Adipose tissue (tissue), 3 donors: ENCODE results near the gene ITGB6. TPM values are rescaled to one million over a fixed set of nuclear protein-coding genes. Genes with fewer than 3 reads are reported as not detected.
"Not testable (repeated sequence)": the region's sequence is repeated elsewhere in the genome, so short reads cannot be mapped to it uniquely, and the experiment has no call there.

ENCODE experiments used
- H3K27ac ChIP-seq: one replicate; pipeline ENCODE4 v1.5.1; 2013; ENCODE audit warnings: low read depth, low read length
- WGBS, 3 donors: extraction: QIAGEN DNeasy Blood & Tissue Kit; methylation state at CpG; one replicate each; pipeline ENCODE4 v1.1.7; 2013; 5-methylcytosine and 5-hydroxymethylcytosine counted together
- polyA plus RNA-seq, 3 donors: library from polyadenylated mRNA; stranded (reverse); fragments of 200-250 nt; gene quantifications; one replicate each; pipeline ENCODE4 v1.2.3, GENCODE V29; 2013
- donor health status: healthy with polysubstance abuse.
- donor health status: Bipolar disorder and iron deficiency.
- donor health status: healthy.

ITGB6 gene
- polyA plus RNA-seq, 3 donors, result 0.48 to 2.0 TPM; not detected in 1

- WGBS, 3 donors, result 80 to 91% (median 83%) methylated on average over 8 of the region's 8 CpGs
- H3K27ac ChIP-seq, result not testable (repeated sequence)
Observed at GRCh38 chr2:160114721-160115120, 85.4 kb downstream of the ITGB6 start.

GRCh38 chr2:160114020-160114419 lies 86.1 kb downstream of the ITGB6 start:
- 86 to 93% (median 89%) methylated on average over 3 of the region's 3 CpGs for WGBS, 3 donors
- H3K27ac ChIP-seq, result no peak overlapping the region

DNA sequence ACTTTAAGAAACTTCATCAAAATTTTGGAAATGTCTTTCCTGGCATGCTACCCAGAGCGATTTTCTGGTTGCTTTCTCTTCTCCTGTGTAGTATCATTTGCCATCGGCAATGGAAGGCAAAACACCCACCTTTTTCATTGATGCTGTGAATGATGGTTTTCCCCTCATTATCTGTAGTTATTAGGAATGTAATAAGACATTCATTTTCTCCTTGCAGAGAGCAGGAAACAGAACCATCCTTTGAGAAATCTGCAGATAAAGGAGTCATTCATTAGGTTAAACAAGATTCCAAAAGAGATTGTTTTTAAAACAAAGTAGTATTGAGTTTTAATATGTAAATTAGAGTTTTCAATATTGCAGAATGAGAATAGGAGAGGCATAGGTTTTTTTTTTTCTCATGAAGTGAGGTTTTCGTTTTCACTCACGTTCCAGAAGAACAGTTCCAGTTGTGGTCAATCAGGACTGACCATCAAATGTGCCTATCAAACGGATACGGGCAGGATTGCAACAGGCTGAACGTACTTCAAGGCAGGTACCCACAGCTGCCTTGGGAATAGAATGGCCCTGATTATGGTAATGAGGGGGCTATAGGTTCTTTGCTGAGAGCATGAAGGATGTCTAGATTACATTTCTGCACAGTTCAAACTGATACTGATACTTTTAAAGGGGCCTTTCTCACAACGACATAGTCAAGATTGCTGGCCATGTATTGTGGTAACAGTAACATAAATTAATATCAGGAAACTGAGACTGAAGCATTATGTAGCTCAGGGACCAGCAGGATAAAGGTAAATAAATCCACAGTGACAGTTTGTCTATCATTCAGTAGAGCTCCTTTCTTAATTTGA lies 87.9 kb downstream of the ITGB6 start:
- H3K27ac ChIP-seq, result no peak overlapping the region
- 83 to 87% (median 85%) methylated on average over 8 of the region's 8 CpGs for WGBS, 3 donors

DNA sequence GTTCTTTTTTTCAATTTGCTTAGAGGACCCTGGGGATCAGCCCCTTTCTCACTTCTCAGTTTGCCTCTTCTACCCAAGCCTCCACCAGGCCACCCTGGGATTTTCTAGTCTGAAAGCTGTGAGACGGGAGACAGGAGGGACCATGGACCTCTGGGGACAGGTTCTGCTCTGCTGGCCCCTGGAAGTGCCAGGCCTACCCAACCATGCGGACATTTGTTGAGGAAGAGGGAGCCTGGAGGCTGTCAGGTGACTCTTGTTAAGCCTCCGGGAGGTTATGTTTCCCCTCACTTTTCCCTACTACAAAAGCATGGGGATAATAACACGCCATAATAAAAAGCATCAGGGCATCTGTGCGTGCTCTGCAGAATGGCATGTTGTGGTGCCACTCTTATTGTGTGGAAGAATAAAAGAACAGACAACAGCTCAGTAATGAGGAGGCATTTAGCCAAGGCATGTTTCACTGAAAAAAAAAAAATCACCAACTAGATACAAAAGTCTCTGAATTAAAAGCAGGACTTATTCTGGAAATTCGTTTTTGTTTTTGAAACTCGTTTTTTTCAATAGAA lies 89.3 kb downstream of the ITGB6 start:
- H3K27ac ChIP-seq, result no peak overlapping the region
- WGBS, 3 donors, result 82 to 89% (median 88%) methylated on average over 7 of the region's 7 CpGs

- WGBS, 3 donors, result 41 to 51% (median 47%) methylated on average over 8 of the region's 8 CpGs
- no peak overlapping the region for H3K27ac ChIP-seq
Observed at GRCh38 chr2:160109939-160110673, 90.0 kb downstream of the ITGB6 start.

DNA sequence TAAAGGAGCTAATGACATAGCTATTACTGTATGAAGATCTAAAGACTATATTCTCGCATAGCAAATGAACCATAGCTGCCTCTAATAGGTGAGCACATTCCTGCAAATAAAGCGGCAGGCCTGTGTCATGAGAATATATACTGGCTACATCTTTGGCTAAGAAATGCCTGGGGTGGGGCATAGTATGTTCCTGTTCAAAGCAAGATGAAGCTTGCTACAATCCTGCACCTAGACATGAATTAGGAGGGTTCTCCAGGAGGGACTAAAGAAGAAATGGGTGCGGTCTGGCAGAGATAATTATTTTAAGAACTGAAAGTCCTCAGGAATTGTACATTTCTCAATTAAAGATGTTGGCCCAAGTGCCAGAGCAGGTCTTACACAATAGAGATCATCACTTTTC lies 90.8 kb downstream of the ITGB6 start:
- H3K27ac ChIP-seq, result no peak overlapping the region
- 89 to 94% (median 91%) methylated on average over 3 of the region's 3 CpGs for WGBS, 3 donors

GRCh38 chr2:160108646-160109045 lies 91.4 kb downstream of the ITGB6 start:
- H3K27ac ChIP-seq, result no peak overlapping the region
- WGBS, 3 donors, result 38 to 70% (median 68%) methylated on average over 2 of the region's 2 CpGs

- no peak overlapping the region for H3K27ac ChIP-seq
- 83 to 93% (median 91%) methylated on average over 1 of the region's 1 CpG for WGBS, 3 donors
Observed at GRCh38 chr2:160105366-160105765, 94.7 kb downstream of the ITGB6 start.

DNA sequence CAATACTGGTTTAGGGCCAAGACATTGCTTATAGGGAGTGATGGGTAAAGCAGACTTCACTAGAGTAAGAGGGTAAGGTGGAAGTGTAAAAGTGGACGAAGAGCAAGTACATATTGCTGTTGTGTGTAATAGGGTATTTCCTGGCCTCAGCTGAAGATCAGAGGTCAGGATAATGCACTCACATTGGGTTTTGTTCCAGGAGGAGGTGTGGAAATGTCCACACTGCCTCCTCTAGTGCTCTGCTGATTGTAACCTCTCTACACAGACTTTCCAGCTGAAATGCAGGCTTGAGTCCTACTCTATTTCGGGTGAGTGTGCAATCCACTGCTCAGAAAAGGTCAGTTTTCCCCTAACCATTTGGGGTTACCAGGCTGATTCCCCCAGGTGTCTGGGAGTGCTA lies 96.0 kb downstream of the ITGB6 start:
- 41 to 67% (median 56%) methylated on average over 2 of the region's 2 CpGs for WGBS, 3 donors
- no peak overlapping the region for H3K27ac ChIP-seq

DNA sequence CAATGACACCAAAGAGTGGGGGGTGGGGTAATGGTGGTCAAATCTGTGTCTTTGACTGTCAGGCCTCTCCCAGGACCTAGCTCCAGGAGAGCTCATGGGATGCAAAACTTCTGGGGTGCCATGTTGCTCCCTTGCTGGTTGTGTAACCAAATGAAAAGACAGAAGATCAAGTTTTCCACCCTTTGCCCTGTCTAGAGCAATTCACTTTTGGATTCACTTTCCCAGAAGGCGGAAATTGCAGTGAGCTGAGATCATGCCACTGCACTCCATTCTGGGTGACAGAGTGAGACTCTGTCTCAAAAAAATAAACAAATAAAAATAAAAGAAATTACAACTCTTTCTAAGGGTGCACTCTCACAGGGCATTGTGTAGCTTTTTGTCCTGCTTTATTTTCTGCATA lies 102.7 kb downstream of the ITGB6 start:
- no peak overlapping the region for H3K27ac ChIP-seq
- WGBS, 3 donors, result 96 to 98% (median 97%) methylated on average over 1 of the region's 1 CpG

GRCh38 chr2:160096409-160096808 lies 103.7 kb downstream of the ITGB6 start:
- H3K27ac ChIP-seq, result no peak overlapping the region
- WGBS, 3 donors, result 70 to 86% (median 77%) methylated on average over 4 of the region's 4 CpGs

DNA sequence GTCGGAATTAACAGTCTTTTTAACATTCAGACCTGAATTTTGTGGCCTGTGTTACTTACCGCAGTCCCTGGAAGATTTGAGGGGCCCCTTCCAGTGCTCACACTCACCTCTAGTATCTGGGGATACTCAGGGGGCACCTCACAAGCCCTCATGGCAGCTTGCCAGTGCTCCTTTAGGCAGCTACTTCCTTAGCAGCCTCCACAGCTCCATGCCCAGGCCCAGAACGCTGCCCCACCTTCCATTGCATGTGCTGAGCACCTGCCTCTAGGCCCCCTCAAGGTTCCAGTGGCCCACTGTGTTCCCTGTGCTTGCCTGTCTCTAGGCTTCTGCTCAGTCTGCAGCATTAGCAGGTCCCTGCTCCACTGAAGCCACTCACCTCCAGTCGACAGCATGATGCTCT lies 107.6 kb downstream of the ITGB6 start:
- no peak overlapping the region for H3K27ac ChIP-seq
- WGBS, 3 donors, result 77 to 93% (median 92%) methylated on average over 4 of the region's 4 CpGs

DNA sequence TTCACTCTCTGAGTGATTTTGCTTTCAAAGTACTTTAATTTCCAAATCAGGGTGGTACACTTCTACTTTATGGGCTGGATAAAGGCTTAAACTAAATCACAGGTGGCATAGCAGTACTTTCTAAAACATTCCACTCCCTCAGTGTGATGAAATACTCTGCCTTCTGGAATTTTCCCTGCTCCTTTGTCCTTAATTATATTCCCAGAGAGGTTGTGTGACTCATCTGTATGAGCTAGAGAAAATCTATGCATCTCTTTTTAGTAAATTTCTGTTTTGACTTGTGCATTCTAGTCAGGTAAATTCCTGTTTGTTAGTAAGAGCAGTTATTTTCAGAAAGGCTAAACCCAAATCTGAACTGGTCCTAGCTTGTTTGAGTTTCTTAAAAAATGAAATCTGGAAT lies 108.7 kb downstream of the ITGB6 start:
- H3K27ac ChIP-seq, result no peak overlapping the region

GRCh38 chr2:160087854-160088745 lies 112.0 kb downstream of the ITGB6 start:
- no peak overlapping the region for H3K27ac ChIP-seq
- WGBS, 3 donors, result 71 to 83% (median 81%) methylated on average over 4 of the region's 4 CpGs

- 87 to 92% (median 87%) methylated on average over 3 of the region's 3 CpGs for WGBS, 3 donors
- H3K27ac ChIP-seq, result no peak overlapping the region
Observed at GRCh38 chr2:160085662-160086061, 114.4 kb downstream of the ITGB6 start.

- no peak overlapping the region for H3K27ac ChIP-seq
- 62 to 92% (median 82%) methylated on average over 4 of the region's 4 CpGs for WGBS, 3 donors
Observed at GRCh38 chr2:160077912-160078810, 121.9 kb downstream of the ITGB6 start.

DNA sequence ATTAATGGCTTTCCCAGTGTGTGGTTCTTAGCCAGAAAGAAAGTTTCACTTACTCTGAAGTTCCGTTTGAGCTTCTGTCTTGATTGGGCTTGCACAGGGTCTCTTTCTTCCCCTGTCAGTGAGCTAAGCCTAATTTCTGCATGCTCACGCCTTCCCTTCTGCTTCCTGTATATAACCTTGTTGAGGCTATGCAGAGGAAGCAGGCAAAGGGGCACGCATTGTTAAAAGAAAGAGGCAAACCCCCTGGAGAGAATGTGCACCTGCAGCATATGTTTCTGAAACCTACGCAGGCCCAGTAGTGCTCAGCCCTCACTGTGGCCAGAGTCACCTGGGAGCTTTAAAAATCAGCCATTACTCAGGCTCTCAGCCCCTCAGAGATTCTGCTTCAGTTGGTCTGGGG lies 123.2 kb downstream of the ITGB6 start:
- no peak overlapping the region for H3K27ac ChIP-seq
- 31 to 55% (median 32%) methylated on average over 4 of the region's 4 CpGs for WGBS, 3 donors

- H3K27ac ChIP-seq, result no peak overlapping the region
- WGBS, 3 donors, result 49 to 84% (median 72%) methylated on average over 2 of the region's 2 CpGs
Observed at GRCh38 chr2:160076241-160076640, 123.8 kb downstream of the ITGB6 start.
